ENCODE results near the gene PIAS4.

The PIAS4 gene

DNA sequence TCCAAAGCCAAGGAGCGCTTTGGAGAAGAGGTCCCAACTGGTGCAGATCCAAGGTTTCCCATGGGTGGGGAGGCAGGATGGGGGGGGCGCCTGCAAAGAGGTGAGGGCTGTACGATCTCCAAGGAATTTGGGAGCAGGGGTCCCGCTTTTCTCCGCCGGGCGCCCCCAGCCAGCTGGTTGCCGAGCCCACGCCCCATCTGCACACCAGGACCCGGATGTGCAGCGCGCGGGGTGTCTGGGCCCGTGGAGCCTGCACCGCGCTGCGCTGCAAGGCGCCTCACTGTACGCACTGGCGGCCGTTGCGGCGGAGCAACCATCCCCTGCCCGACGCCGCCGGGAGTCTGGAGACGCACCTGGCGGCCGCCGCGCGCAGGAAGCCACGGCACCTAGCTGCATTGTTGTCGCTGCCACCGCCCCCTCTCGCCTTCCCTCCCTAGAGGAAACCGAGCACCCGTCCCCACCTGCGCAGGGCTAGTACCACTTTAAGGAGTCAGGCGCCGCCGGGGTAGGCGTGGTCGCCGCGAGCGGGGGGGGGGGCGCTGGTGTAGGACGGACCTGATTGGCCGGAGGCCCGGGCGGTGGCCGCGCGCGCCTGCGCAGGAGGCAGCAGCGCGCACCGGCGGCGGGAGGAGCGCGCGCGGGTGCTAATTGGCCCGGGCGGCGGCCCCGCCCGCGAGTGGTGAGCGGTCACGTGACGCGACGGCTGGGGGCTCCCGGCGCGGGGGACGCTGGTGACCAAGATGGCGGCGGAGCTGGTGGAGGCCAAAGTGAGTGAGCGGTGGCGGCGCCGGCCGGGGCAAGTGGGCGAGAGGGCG, at the start of gene PIAS4:
Gene PIAS4, plus strand, starts transcription at position 716 of the 815 bp plus-strand sequence. Its CDS starts 25 bp downstream, at position 741.
- TF ChIP-seq, protein P1, sequence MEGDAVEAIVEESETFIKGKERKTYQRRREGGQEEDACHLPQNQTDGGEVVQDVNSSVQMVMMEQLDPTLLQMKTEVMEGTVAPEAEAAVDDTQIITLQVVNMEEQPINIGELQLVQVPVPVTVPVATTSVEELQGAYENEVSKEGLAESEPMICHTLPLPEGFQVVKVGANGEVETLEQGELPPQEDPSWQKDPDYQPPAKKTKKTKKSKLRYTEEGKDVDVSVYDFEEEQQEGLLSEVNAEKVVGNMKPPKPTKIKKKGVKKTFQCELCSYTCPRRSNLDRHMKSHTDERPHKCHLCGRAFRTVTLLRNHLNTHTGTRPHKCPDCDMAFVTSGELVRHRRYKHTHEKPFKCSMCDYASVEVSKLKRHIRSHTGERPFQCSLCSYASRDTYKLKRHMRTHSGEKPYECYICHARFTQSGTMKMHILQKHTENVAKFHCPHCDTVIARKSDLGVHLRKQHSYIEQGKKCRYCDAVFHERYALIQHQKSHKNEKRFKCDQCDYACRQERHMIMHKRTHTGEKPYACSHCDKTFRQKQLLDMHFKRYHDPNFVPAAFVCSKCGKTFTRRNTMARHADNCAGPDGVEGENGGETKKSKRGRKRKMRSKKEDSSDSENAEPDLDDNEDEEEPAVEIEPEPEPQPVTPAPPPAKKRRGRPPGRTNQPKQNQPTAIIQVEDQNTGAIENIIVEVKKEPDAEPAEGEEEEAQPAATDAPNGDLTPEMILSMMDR (IDR thresholded peaks at IDR 0.05; ENCODE audit: low read depth, low read length) = no peak
- peak; percentile 82 for DNase-seq (ENCODE audit: extremely low read depth, low read depth)

GRCh38 chr19:3958836-3959765, 48.4 kb upstream of the PIAS4 start:
- TF ChIP-seq, protein P1 (IDR thresholded peaks at IDR 0.05; ENCODE audit: low read depth, low read length) = no peak
- DNase-seq (ENCODE audit: extremely low read depth, low read depth) = no peak

- no peak for DNase-seq (ENCODE audit: extremely low read depth, low read depth)
- TF ChIP-seq, protein P1 (IDR thresholded peaks at IDR 0.05; ENCODE audit: low read depth, low read length) = no peak
Observed at GRCh38 chr19:3959766-3960131, 47.8 kb upstream of the PIAS4 start.

DNA sequence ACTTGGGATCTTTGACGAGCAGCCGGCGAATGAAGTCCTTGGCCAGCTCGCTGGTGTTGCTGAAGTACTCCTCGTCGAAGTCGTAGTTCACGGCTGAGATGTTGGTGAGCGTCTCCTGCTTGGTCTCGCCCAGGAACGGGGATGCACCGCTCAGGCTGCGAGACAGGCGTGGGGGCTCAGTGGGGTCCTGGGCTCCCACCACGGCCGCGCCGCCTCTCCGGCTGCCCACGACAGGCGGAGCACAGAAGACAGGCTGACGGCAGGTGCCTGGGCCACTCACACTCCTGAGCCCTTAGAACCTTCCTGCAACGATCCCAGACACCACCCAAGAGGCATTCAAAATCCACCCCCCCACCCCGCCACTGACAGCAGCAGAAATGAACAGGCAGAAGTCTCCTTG, 46.5 kb upstream of the PIAS4 start:
- TF ChIP-seq, protein P1 (IDR thresholded peaks at IDR 0.05; ENCODE audit: low read depth, low read length) = no peak
- no peak for DNase-seq (ENCODE audit: extremely low read depth, low read depth)

- TF ChIP-seq, protein P1 (IDR thresholded peaks at IDR 0.05; ENCODE audit: low read depth, low read length) = no peak
Observed at GRCh38 chr19:3963458-3964255, 43.9 kb upstream of the PIAS4 start.

GRCh38 chr19:3964256-3965194, 43.0 kb upstream of the PIAS4 start:
- TF ChIP-seq, protein P1 (IDR thresholded peaks at IDR 0.05; ENCODE audit: low read depth, low read length) = no peak
- no peak for DNase-seq (ENCODE audit: extremely low read depth, low read depth)

More at GRCh38 chr19:3963458-3964255, 43.9 kb upstream of the PIAS4 start:
- DNase-seq (ENCODE audit: extremely low read depth, low read depth) = no peak

All from AG09319 (cell line).